ENCODE results near the gene IFFO2. TPM values are rescaled to one million over a fixed set of nuclear protein-coding genes. Genes with fewer than 3 reads are reported as not detected.

The IFFO2 gene
- total and polyA plus RNA-seq, 10 of the 15 experiments (the other 5 are each of a cell fraction or from before 2014, with no cell fraction given): 1.2 to 18.4 (median 6.7) TPM

DNA sequence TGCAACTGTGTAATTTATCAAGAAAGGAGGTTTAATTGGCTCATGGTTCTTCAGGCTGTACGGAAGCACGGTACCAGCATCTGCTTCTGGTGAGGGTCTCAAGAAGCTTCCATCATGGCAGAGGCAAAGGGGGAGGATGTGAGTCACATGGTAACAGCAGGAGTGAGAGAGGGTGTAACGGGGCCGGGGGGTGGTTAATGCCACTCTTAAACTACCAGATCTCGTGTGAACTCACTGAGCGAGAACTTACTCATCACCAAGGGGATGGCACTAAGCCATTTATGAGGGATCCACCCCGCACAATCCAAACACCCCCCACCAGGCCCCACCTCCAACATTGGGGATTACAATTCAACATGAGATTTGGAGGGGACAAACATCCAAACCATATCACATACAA is 21.0 kb upstream of the IFFO2 start:
- ATAC-seq (no peak), DNase-seq (ENCODE audit: low read depth, low spot score) (no peak)
- TF ChIP-seq, protein P1, sequence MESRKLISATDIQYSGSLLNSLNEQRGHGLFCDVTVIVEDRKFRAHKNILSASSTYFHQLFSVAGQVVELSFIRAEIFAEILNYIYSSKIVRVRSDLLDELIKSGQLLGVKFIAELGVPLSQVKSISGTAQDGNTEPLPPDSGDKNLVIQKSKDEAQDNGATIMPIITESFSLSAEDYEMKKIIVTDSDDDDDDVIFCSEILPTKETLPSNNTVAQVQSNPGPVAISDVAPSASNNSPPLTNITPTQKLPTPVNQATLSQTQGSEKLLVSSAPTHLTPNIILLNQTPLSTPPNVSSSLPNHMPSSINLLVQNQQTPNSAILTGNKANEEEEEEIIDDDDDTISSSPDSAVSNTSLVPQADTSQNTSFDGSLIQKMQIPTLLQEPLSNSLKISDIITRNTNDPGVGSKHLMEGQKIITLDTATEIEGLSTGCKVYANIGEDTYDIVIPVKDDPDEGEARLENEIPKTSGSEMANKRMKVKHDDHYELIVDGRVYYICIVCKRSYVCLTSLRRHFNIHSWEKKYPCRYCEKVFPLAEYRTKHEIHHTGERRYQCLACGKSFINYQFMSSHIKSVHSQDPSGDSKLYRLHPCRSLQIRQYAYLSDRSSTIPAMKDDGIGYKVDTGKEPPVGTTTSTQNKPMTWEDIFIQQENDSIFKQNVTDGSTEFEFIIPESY (IDR thresholded peaks at IDR 0.05): no peak
- TF ChIP-seq SP1 (IDR thresholded peaks at IDR 0.05; ENCODE audit: low read depth, low read length): no peak
- TF ChIP-seq, protein P2, sequence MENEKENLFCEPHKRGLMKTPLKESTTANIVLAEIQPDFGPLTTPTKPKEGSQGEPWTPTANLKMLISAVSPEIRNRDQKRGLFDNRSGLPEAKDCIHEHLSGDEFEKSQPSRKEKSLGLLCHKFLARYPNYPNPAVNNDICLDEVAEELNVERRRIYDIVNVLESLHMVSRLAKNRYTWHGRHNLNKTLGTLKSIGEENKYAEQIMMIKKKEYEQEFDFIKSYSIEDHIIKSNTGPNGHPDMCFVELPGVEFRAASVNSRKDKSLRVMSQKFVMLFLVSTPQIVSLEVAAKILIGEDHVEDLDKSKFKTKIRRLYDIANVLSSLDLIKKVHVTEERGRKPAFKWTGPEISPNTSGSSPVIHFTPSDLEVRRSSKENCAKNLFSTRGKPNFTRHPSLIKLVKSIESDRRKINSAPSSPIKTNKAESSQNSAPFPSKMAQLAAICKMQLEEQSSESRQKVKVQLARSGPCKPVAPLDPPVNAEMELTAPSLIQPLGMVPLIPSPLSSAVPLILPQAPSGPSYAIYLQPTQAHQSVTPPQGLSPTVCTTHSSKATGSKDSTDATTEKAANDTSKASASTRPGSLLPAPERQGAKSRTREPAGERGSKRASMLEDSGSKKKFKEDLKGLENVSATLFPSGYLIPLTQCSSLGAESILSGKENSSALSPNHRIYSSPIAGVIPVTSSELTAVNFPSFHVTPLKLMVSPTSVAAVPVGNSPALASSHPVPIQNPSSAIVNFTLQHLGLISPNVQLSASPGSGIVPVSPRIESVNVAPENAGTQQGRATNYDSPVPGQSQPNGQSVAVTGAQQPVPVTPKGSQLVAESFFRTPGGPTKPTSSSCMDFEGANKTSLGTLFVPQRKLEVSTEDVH (IDR thresholded peaks at IDR 0.05; ENCODE audit: low read depth, partially characterized antibody): no peak
- TF ChIP-seq KAT2A (conservative IDR thresholded peaks at IDR 0.05; ENCODE audit: control insufficient read depth, low read depth, low read length): no peak
- no peak for TF ChIP-seq RBBP5 (conservative IDR thresholded peaks at IDR 0.05)
- no peak for TF ChIP-seq CEBPB (IDR thresholded peaks at IDR 0.05; ENCODE audit: borderline replicate concordance in 1 of 2, low read depth in 2 of 2, low read length in 2 of 2)
- TF ChIP-seq, protein P3, sequence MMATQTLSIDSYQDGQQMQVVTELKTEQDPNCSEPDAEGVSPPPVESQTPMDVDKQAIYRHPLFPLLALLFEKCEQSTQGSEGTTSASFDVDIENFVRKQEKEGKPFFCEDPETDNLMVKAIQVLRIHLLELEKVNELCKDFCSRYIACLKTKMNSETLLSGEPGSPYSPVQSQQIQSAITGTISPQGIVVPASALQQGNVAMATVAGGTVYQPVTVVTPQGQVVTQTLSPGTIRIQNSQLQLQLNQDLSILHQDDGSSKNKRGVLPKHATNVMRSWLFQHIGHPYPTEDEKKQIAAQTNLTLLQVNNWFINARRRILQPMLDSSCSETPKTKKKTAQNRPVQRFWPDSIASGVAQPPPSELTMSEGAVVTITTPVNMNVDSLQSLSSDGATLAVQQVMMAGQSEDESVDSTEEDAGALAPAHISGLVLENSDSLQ (IDR thresholded peaks at IDR 0.05): no peak

More for the DNA sequence above, 21.0 kb upstream of the IFFO2 start:
- Histone ChIP-seq H3K4me1 (ENCODE audit: control insufficient read depth, insufficient read depth, low read length) (no peaks in the 10 kb centered on the region), H3K27ac (ENCODE audit: control insufficient read depth, insufficient read depth) (no peak overlapping the region), H3K27me3 (replicated peaks in 1 of 2; ENCODE audit: control insufficient read depth in 2 of 2, insufficient read depth in 2 of 2, low read length in 1 of 2) (peaks cover 0 to 3% of the 10 kb centered on the region in 2 experiments; a peak in 1 of 4 replicates), H3K9me3 (replicated peaks; ENCODE audit: control insufficient read depth, insufficient read depth, low read length) (peaks cover 2% of the 10 kb centered on the region; the same call in 1 of the 3 replicates), H3K79me2 (ENCODE audit: control insufficient read depth, insufficient read depth, low read length) (no peaks in the 10 kb centered on the region), H3K4me2 (ENCODE audit: control insufficient read depth, insufficient read depth) (no peak overlapping the region), H4K20me1 (ENCODE audit: control insufficient read depth, insufficient read depth) (no peaks in the 10 kb centered on the region), H2AFZ (ENCODE audit: control insufficient read depth, low read depth, low read length) (no peak overlapping the region), H3K4me3 (no peak overlapping the region), H3K9ac (ENCODE audit: control insufficient read depth, insufficient read depth, low read length) (no peak overlapping the region), H3K36me3 (ENCODE audit: control insufficient read depth in 2 of 2, insufficient read depth in 2 of 2, low read length in 1 of 2) (no peaks in the 10 kb centered on the region)
- 38% methylated on average over 7 of the region's 7 CpGs for WGBS (ENCODE audit: insufficient coverage, insufficient replicate concordance, low lambda C conversion rate, missing lambda C conversion rate)
- in situ Hi-C loops (cut with MboI): no loop called here
- SMC1A ChIA-PET (ENCODE audit: uncharacterized antibody, unreplicated experiment): no interaction called here
- CTCF ChIA-PET: no interaction called here
- RAD21 ChIA-PET (ENCODE audit: unreplicated experiment): no interaction called here
- no TSS peak for BruUV-seq (replicated peaks)
- intact Hi-C loops (cut with micrococcal nuclease; ENCODE audit: unreplicated experiment): no loop called here
- POLR2A ChIA-PET: no interaction called here
- no peak for FAIRE-seq

Measured in GM12878 (cell line).